H9 (cell line): ENCODE data around the gene CAPZA2. TPM values are rescaled to one million over a fixed set of nuclear protein-coding genes. Genes with fewer than 3 reads are reported as not detected.

ENCODE experiments used
- DNase-seq: peaks from one replicate; pipeline ENCODE4 v3.0.0-alpha.2; 2017
- H2AFZ ChIP-seq: one replicate; pipeline ENCODE4 v1.6.1; 2013; ENCODE audit warnings: mild to moderate bottlenecking, low read length, control low read depth, moderate library complexity
- H2AK5ac ChIP-seq: 2 replicates; pipeline ENCODE4 v1.6.1; 2013; ENCODE audit warnings: low read length, control low read depth, mixed read lengths; ENCODE audit not compliant: insufficient read length
- H2BK120ac ChIP-seq: one replicate; pipeline ENCODE4 v1.6.1; 2013; ENCODE audit warnings: low read depth, mild to moderate bottlenecking, low read length, control low read depth, inconsistent platforms; ENCODE audit not compliant: poor library complexity, severe bottlenecking
- H2BK12ac ChIP-seq: 2 replicates; pipeline ENCODE4 v1.6.1; 2013; ENCODE audit warnings: low read length, control low read depth, mixed read lengths, low read depth; ENCODE audit not compliant: insufficient read length
- H2BK15ac ChIP-seq: 2 replicates; pipeline ENCODE4 v1.6.1; 2013; ENCODE audit warnings: low read depth, low read length, control low read depth
- H2BK20ac ChIP-seq: one replicate; pipeline ENCODE4 v1.6.1; 2013; ENCODE audit warnings: low read depth, mild to moderate bottlenecking, low read length, control low read depth, inconsistent platforms; ENCODE audit not compliant: poor library complexity, severe bottlenecking
- H2BK5ac ChIP-seq: 2 replicates; pipeline ENCODE4 v1.6.1; 2013; ENCODE audit warnings: low read length, control low read depth, mixed read lengths; ENCODE audit not compliant: insufficient read length
- H3K14ac ChIP-seq: 2 replicates; pipeline ENCODE4 v1.6.1; 2013; ENCODE audit warnings: low read length, control low read depth; ENCODE audit not compliant: insufficient read depth
- H3K18ac ChIP-seq: 2 replicates; pipeline ENCODE4 v1.6.1; 2013; ENCODE audit warnings: low read depth, mild to moderate bottlenecking, mixed read lengths, low read length, control low read depth; ENCODE audit not compliant: insufficient read length
- H3K23ac ChIP-seq: 2 replicates; pipeline ENCODE4 v1.6.1; 2013; ENCODE audit warnings: low read length, control low read depth, mixed read lengths, low read depth; ENCODE audit not compliant: insufficient read length
- H3K23me2 ChIP-seq: 2 replicates; pipeline ENCODE4 v1.6.1; 2013; ENCODE audit warnings: low read depth, mild to moderate bottlenecking, mixed read lengths, low read length, control low read depth; ENCODE audit not compliant: insufficient read length, poor library complexity, severe bottlenecking
- H3K27ac ChIP-seq: 2 replicates; pipeline ENCODE4 v1.5.1; 2013; ENCODE audit warnings: low read length, control low read depth, mixed read lengths, low read depth; ENCODE audit not compliant: insufficient read length
- H3K27me3 ChIP-seq: 2 replicates; pipeline ENCODE4 v1.6.1; 2013; ENCODE audit warnings: low read length, control low read depth, inconsistent platforms; ENCODE audit not compliant: insufficient read depth
- H3K4ac ChIP-seq: 2 replicates; pipeline ENCODE4 v1.6.1; 2013; ENCODE audit warnings: low read depth, mild to moderate bottlenecking, control low read depth, inconsistent platforms, low read length, moderate library complexity
- H3K4me1 ChIP-seq: 2 replicates; pipeline ENCODE4 v1.6.1; 2013; ENCODE audit warnings: low read length, control low read depth, inconsistent platforms; ENCODE audit not compliant: insufficient read depth
- H3K4me2 ChIP-seq: 2 replicates; pipeline ENCODE4 v1.6.1; 2013; ENCODE audit warnings: low read length, control low read depth, mixed read lengths; ENCODE audit not compliant: insufficient read length, insufficient read depth
- H3K56ac ChIP-seq: 2 replicates; pipeline ENCODE4 v1.6.1; 2013; ENCODE audit warnings: low read depth, mild to moderate bottlenecking, mixed read lengths, low read length, control low read depth; ENCODE audit not compliant: insufficient read length
- H3K79me1 ChIP-seq: 2 replicates; pipeline ENCODE4 v1.6.1; 2013; ENCODE audit warnings: low read depth, mild to moderate bottlenecking, moderate library complexity, low read length, control low read depth, inconsistent platforms; ENCODE audit not compliant: insufficient read depth, poor library complexity, severe bottlenecking
- H3K79me2 ChIP-seq: 2 replicates; pipeline ENCODE4 v1.6.1; 2013; ENCODE audit warnings: low read length, control low read depth, inconsistent platforms; ENCODE audit not compliant: insufficient read depth
- H3K9ac ChIP-seq: 2 replicates; pipeline ENCODE4 v1.6.1; 2013; ENCODE audit warnings: low read length, control low read depth, mixed read lengths; ENCODE audit not compliant: insufficient read length; ENCODE audit errors: extremely low read depth
- H3K9me3 ChIP-seq: one replicate; pipeline ENCODE4 v1.6.1; 2013; ENCODE audit warnings: low read depth, low read length, inconsistent platforms; ENCODE audit not compliant: control insufficient read depth
- H3T11ph ChIP-seq: one replicate; pipeline ENCODE4 v1.6.1; 2013; ENCODE audit warnings: mild to moderate bottlenecking, low read length, control low read depth, inconsistent platforms
- H4K20me1 ChIP-seq: one replicate; pipeline ENCODE4 v1.6.1; 2013; ENCODE audit not compliant: control insufficient read depth, insufficient read length, insufficient read depth
- H4K5ac ChIP-seq: 2 replicates; pipeline ENCODE4 v1.6.1; 2013; ENCODE audit warnings: low read depth, mild to moderate bottlenecking, mixed read lengths, low read length, control low read depth; ENCODE audit not compliant: insufficient read length
- H4K8ac ChIP-seq: replicated peaks from 2 replicates; pipeline ENCODE4 v1.6.1; 2013; ENCODE audit warnings: low read length, control low read depth, mixed read lengths, low read depth; ENCODE audit not compliant: insufficient read length
- H4K91ac ChIP-seq: 2 replicates; pipeline ENCODE4 v1.6.1; 2013; ENCODE audit warnings: low read depth, mild to moderate bottlenecking, moderate library complexity, mixed read lengths, low read length, control low read depth; ENCODE audit not compliant: insufficient read length
- H3K27ac Mint-ChIP-seq, 3 experiments: 2 replicates in 2 of 3; 3 replicates in 1 of 3; pipeline ENCODE4 v1.8.0; 2020 to 2021; ENCODE audit warnings: mixed read lengths in 3 of 3, mild to moderate bottlenecking in 1 of 3, moderate library complexity in 1 of 3
- H3K27me3 Mint-ChIP-seq: 2 replicates; pipeline ENCODE4 v1.8.0; 2021; ENCODE audit warnings: low read depth, mild to moderate bottlenecking, moderate library complexity, mixed read lengths
- H3K36me3 Mint-ChIP-seq, 3 experiments: 2 replicates in 2 of 3; 3 replicates in 1 of 3; pipeline ENCODE4 v1.8.0; 2020 to 2021; ENCODE audit warnings: low read depth in 3 of 3, mixed read lengths in 3 of 3; ENCODE audit not compliant: insufficient read depth in 1 of 3
- H3K4me1 Mint-ChIP-seq, 2 experiments: 2 replicates each; pipeline ENCODE4 v1.8.0; 2020; ENCODE audit warnings: mixed read lengths in 2 of 2
- H3K4me3 Mint-ChIP-seq, 2 experiments: 2 replicates in 1 of 2; 3 replicates in 1 of 2; pipeline ENCODE4 v1.8.0; 2020 to 2021; ENCODE audit warnings: mild to moderate bottlenecking in 2 of 2, mixed read lengths in 2 of 2, moderate library complexity in 1 of 2
- H3K9me3 Mint-ChIP-seq, 2 experiments: 2 replicates in 1 of 2; 3 replicates in 1 of 2; pipeline ENCODE4 v1.8.0; 2020; ENCODE audit warnings: mild to moderate bottlenecking in 2 of 2, mixed read lengths in 2 of 2, moderate library complexity in 1 of 2
- CTCF ChIP-seq: fragments of 200-600 bp; sonication (generic); conservative IDR thresholded peaks from 3 replicates; pipeline ENCODE4 v1.8.0; 2021; ENCODE audit warnings: antibody characterized with exemption, mild to moderate bottlenecking
- total RNA-seq: library from RNA; stranded (reverse); gene quantifications from 2 replicates; pipeline ENCODE4 v1.2.1, GENCODE V29; 2021

CAPZA2 gene
- total RNA-seq, 1 experiment from 2014 or later = 131 TPM

GRCh38 chr7:116824449-116824848 is 37.9 kb upstream of the CAPZA2 start:
- H3K23ac ChIP-seq = no peak overlapping the region
- H4K91ac ChIP-seq = no peak overlapping the region
- Mint-ChIP-seq H3K27me3 (no peaks in the 10 kb centered on the region), H3K9me3 (no peaks in the 10 kb centered on the region), H3K36me3 (no peaks in the 10 kb centered on the region), H3K27ac (no peak overlapping the region), H3K4me1 (0 out of 4 replicates have a peak, but pooled peaks cover 0 to 2% of the 10 kb centered on the region in 2 experiments), H3K4me3 (no peak overlapping the region)
- no peak overlapping the region for H3K4ac ChIP-seq
- no peak overlapping the region for H4K5ac ChIP-seq
- H3K27ac ChIP-seq = no peak overlapping the region
- DNase-seq = no peak
- H3K18ac ChIP-seq = no peak overlapping the region
- no peak overlapping the region for H2BK20ac ChIP-seq
- no peaks in the 10 kb centered on the region for H3K23me2 ChIP-seq
- H3K27me3 ChIP-seq = no peaks in the 10 kb centered on the region
- no peak overlapping the region for H3K14ac ChIP-seq
- H2AFZ ChIP-seq = no peak overlapping the region
- H3T11ph ChIP-seq = no peak overlapping the region
- H2AK5ac ChIP-seq = no peak overlapping the region
- no peak overlapping the region for H2BK12ac ChIP-seq
- H4K8ac ChIP-seq = no peak overlapping the region
- no peak overlapping the region for H2BK5ac ChIP-seq
- no peak overlapping the region for H3K4me2 ChIP-seq
- H3K79me2 ChIP-seq = no peaks in the 10 kb centered on the region
- H2BK15ac ChIP-seq = no peak overlapping the region
- no peaks in the 10 kb centered on the region for H3K79me1 ChIP-seq
- H4K20me1 ChIP-seq = no peaks in the 10 kb centered on the region
- no peak overlapping the region for H3K56ac ChIP-seq
- TF ChIP-seq CTCF = no peak
- no peak overlapping the region for H2BK120ac ChIP-seq
- H3K4me1 ChIP-seq = no peaks in the 10 kb centered on the region
- no peaks in the 10 kb centered on the region for H3K9me3 ChIP-seq
- no peak overlapping the region for H3K9ac ChIP-seq
